Esophagus squamous epithelium (tissue), 4 donors: ENCODE measurements around the gene IGSF9.

ENCODE experiments used
- CTCF ChIP-seq, 6 experiments: fragments of 450-650 bp in 4 of 6; fragments of 200-600 bp in 2 of 6; sonication (generic) in 2 of 6; IDR thresholded peaks; one replicate each; pipeline ENCODE4 v1.5.1; 2016 to 2019; ENCODE audit warnings: antibody characterized with exemption in 6 of 6, mild to moderate bottlenecking in 4 of 6, moderate library complexity in 4 of 6
- POLR2A ChIP-seq, 4 donors: fragments of 450-650 bp; IDR thresholded peaks; one replicate each; pipeline ENCODE4 v1.6.1; 2017; ENCODE audit warnings: antibody characterized with exemption in 4 of 4, mild to moderate bottlenecking in 4 of 4, moderate library complexity in 3 of 4

- TF ChIP-seq CTCF (IDR thresholded peaks at IDR 0.05), result no peak
- no peak for TF ChIP-seq POLR2A (IDR thresholded peaks at IDR 0.05)
Measured at GRCh38 chr1:159992161-159992560, 46.7 kb upstream of the IGSF9 start.
